Panc1 (cell line): ENCODE results near the gene CCM2.

Experiments
- CTCF ChIP-seq: fragments of 450-650 bp; IDR thresholded peaks from 2 replicates; pipeline ENCODE4 v1.5.1; 2017; ENCODE audit warnings: mild to moderate bottlenecking
- POLR2AphosphoS5 ChIP-seq: IDR thresholded peaks from 2 replicates; pipeline ENCODE4 v1.6.1; 2012; ENCODE audit warnings: mild to moderate bottlenecking, low read depth, low read length, moderate library complexity
- REST ChIP-seq, 2 experiments: IDR thresholded peaks; 2 replicates each; pipeline ENCODE4 v1.6.1; 2011 to 2012; ENCODE audit warnings: low read depth in 2 of 2, control low read depth in 1 of 2, low read length in 1 of 2, mild to moderate bottlenecking in 1 of 2, moderate library complexity in 1 of 2; ENCODE audit not compliant: insufficient read depth in 1 of 2
- SIN3A ChIP-seq: IDR thresholded peaks from 2 replicates; pipeline ENCODE4 v1.6.1; 2012; ENCODE audit warnings: low read depth, mild to moderate bottlenecking, low read length, moderate library complexity, borderline replicate concordance; ENCODE audit not compliant: insufficient read depth
- TCF7L2 ChIP-seq: IDR thresholded peaks from 2 replicates; pipeline ENCODE4 v1.6.1; 2011; ENCODE audit warnings: mild to moderate bottlenecking, low read depth, low read length, inconsistent platforms

- no peak for TF ChIP-seq CTCF
- no peak for TF ChIP-seq SIN3A
- TF ChIP-seq POLR2AphosphoS5 = no peak
- TF ChIP-seq REST (IDR thresholded peaks at IDR 0.05; ENCODE audit: insufficient read depth in 1 of 2, low read depth in 2 of 2, low read length in 1 of 2) = no peak
- TF ChIP-seq TCF7L2 = no peak
Measured at GRCh38 chr7:45032421-45032820, 32.4 kb downstream of the CCM2 start.
